Non-pigmented ciliary epithelial cell (primary cell): Measurements from ENCODE around the gene NSUN2.
"Not testable (repeated sequence)": the region's sequence is repeated elsewhere in the genome, so short reads cannot be mapped to it uniquely, and the experiment has no call there.

Source experiments
- DNase-seq: peaks from one replicate; pipeline ENCODE4 v3.0.0-alpha.2; 2010; ENCODE audit warnings: low read depth

The NSUN2 gene

GRCh38 chr5:6582507-6583048, 50.3 kb downstream of the NSUN2 start:
- no peak for DNase-seq

- no peak for DNase-seq
Observed at GRCh38 chr5:6581559-6582426, 51.1 kb downstream of the NSUN2 start.

GRCh38 chr5:6581090-6581489, 51.8 kb downstream of the NSUN2 start:
- DNase-seq: no peak

- DNase-seq: no peak
Observed at GRCh38 chr5:6579535-6579934, 53.3 kb downstream of the NSUN2 start.

- no peak for DNase-seq
Observed at GRCh38 chr5:6578676-6579343, 54.0 kb downstream of the NSUN2 start.

GRCh38 chr5:6576861-6577501, 55.9 kb downstream of the NSUN2 start:
- DNase-seq: peak; percentile 17

- no peak for DNase-seq
Observed at GRCh38 chr5:6574537-6575245, 58.2 kb downstream of the NSUN2 start.

- no peak for DNase-seq
Observed at GRCh38 chr5:6574111-6574510, 58.7 kb downstream of the NSUN2 start.

GRCh38 chr5:6573651-6574101, 59.2 kb downstream of the NSUN2 start:
- no peak for DNase-seq

- DNase-seq: no peak
Observed at GRCh38 chr5:6572825-6573380, 59.9 kb downstream of the NSUN2 start.

- no peak for DNase-seq
Observed at GRCh38 chr5:6572086-6572824, 60.6 kb downstream of the NSUN2 start.

GRCh38 chr5:6571607-6572006, 61.2 kb downstream of the NSUN2 start:
- not testable (repeated sequence) for DNase-seq

GRCh38 chr5:6570530-6570929, 62.3 kb downstream of the NSUN2 start:
- DNase-seq: no peak

- DNase-seq: no peak
Observed at GRCh38 chr5:6568889-6569288, 64.0 kb downstream of the NSUN2 start.

- DNase-seq: no peak
Observed at GRCh38 chr5:6568383-6568782, 64.5 kb downstream of the NSUN2 start.

GRCh38 chr5:6567835-6568234, 65.0 kb downstream of the NSUN2 start:
- no peak for DNase-seq

- DNase-seq: no peak
Observed at GRCh38 chr5:6567068-6567467, 65.8 kb downstream of the NSUN2 start.

GRCh38 chr5:6565492-6565891, 67.4 kb downstream of the NSUN2 start:
- DNase-seq: no peak

GRCh38 chr5:6557807-6558575, 74.9 kb downstream of the NSUN2 start:
- no peak for DNase-seq

GRCh38 chr5:6556802-6557102, 76.1 kb downstream of the NSUN2 start:
- DNase-seq: no peak
